Measurements from ENCODE around the gene SRCAP.
"Not testable (repeated sequence)": the region's sequence is repeated elsewhere in the genome, so short reads cannot be mapped to it uniquely, and the experiment has no call there.

SRCAP gene

DNA sequence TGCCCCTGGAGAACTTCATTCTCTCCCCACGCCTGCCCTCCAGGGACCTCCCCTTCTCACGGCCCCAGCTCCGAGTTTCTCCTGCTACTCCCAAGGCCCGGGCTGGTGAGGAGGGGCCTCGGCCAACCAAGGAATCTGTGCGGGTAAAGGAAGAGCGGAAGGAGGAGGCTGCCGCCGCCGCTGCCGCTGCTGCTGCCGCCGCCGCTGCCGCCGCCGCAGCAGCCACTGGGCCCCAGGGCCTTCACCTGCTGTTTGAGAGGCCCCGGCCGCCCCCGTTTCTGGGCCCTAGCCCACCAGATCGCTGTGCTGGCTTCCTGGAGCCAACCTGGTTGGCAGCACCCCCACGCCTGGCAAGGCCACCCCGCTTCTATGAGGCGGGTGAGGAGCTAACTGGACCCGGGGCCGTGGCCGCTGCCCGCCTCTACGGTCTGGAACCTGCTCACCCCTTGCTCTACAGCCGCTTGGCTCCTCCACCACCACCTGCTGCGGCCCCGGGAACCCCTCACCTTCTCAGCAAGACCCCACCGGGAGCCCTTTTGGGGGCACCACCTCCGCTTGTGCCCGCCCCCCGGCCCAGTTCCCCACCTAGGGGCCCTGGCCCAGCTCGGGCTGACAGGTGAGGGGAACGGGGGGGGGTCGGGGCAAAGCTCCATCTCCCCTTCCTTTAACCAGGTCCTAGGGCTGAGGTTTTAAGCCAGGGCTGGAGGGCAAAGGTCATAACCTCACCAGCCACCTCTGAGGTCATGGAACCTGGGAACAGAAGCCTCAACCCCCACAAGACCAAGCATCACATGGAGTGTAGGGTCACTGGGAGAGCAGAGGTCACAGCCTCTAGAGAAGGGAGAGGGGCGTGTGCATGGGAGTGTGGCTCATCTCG is 29.7 kb upstream of the SRCAP start:
- DNase-seq: no peak

DNA sequence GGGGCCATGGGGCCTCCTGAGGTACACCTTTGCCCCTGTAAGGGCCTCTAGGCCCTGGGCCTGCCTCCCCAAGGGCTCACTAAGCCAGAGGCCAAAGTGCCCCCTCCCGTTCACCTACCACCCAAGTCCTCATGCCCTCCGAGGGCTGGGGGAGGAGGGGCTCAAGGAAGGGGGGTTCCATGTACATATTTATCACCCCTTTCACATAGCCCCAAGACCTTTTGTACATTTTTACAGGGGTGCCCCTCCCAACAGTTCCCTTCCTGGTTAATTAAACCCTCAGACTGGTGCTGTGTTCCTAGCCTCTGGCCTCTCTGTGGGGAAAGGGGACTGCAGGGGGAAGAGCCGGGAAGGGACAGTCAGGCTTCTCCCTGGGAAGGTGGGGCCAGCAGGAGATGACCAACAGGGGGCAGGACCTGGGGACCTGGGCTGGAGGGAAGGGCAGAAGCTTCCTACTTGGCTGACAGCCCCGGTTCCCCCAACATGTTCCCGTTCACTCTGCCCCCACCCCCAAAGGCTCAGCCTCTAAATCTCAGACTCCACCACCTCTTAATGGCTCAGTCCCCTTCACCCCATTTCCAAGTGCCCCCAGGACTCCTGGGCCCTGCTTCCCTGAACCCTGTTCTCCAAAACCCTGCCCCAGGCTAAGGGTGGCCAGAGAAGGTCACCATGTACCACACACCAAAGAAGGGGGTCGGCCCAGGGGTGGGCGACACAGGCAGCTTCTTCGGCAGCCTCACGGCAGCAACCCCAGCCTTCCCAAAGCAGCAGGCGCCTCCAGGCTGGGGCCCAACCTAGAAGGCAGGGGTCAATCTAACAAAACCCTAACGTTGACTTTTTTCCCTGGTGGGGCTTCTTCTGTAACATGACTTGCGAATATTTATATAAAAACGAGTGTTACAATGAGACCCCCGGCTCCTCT is 28.8 kb upstream of the SRCAP start:
- TF ChIP-seq GATA1 (IDR thresholded peaks at IDR 0.05; ENCODE audit: low read depth, low read length) (no peak), POLR2A (IDR thresholded peaks at IDR 0.05; ENCODE audit: low read length) (no peak)
- DNase-seq: no peak

More for the DNA sequence above, 29.7 kb upstream of the SRCAP start:
- TF ChIP-seq POLR2A (IDR thresholded peaks at IDR 0.05; ENCODE audit: low read length) (no peak), GATA1 (IDR thresholded peaks at IDR 0.05; ENCODE audit: low read depth, low read length) (no peak)

DNA sequence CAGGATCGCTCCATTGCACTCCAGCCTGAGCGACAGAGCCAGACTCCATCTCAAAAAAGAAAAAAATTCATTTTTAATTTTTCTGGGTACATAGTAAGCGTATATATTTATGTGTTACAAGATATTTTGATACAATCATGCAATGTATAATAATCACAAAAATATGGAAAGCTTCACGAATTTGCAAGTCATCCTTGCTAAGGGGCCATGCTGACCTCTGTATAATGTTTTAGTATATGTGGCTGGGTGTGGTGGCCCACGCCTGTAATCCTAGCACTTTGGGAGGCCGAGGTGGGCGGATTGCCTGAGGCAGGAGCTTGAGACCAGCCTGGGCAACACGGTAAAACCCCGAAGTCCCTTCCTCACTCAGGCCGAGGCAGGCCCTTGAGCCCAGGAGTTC is 23.8 kb upstream of the SRCAP start:
- TF ChIP-seq POLR2A (IDR thresholded peaks at IDR 0.05; ENCODE audit: low read length): no peak
- TF ChIP-seq GATA1 (IDR thresholded peaks at IDR 0.05; ENCODE audit: low read depth, low read length): no peak
- no peak for DNase-seq

DNA sequence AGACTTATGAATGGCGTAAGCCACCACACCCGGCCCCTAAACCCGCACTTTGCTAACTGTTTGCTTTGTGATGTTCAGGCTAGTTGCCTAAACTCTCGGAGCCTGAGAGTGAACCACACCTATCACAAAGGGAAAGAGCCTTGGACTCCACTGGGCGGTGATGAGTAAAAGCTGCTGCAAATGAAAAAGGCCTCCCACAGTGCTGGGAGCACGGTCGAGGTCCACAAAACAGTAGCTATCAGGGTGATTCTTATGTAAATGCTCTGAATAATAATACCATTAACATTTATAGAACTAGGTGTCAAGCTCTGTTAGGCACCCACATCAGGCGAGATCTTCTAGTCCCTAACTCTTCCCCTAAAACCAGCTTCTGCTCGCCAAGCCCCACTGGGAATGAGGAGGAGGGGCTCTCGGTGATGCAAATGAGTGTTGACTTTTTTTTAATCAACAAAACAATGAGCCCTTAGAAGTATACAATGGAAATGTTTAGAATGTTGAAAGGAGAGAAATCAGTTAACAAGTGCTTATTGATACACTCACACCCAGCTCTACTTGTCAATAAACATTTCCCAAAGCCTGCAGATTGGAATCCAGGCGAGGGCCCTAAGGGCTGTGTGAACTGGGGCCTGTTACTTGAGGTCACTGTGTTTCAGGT is 20.9 kb upstream of the SRCAP start:
- TF ChIP-seq POLR2A (IDR thresholded peaks at IDR 0.05; ENCODE audit: low read length) (no peak), GATA1 (IDR thresholded peaks at IDR 0.05; ENCODE audit: low read depth, low read length) (no peak)
- no peak for DNase-seq

DNA sequence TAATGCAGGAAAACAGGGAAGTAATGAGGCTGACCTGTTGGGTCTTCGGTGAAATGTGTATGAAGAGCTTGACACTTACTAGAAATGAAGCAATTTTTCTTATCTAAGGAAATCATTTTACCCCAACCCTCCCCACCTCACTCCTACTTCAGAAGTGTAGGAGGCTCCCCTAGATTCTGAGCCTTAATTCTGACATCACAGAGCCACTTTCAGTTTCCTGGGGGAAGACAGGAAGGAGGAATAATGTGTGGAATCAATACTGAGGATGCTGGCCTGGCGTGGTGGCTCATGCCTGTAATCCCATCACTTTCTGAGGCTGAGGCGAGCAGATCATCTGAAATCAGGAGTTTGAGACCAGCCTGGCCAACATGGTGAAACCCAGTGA is 20.4 kb upstream of the SRCAP start:
- no peak for DNase-seq
- TF ChIP-seq POLR2A (IDR thresholded peaks at IDR 0.05; ENCODE audit: low read length): no peak
- no peak for TF ChIP-seq GATA1 (IDR thresholded peaks at IDR 0.05; ENCODE audit: low read depth, low read length)

DNA sequence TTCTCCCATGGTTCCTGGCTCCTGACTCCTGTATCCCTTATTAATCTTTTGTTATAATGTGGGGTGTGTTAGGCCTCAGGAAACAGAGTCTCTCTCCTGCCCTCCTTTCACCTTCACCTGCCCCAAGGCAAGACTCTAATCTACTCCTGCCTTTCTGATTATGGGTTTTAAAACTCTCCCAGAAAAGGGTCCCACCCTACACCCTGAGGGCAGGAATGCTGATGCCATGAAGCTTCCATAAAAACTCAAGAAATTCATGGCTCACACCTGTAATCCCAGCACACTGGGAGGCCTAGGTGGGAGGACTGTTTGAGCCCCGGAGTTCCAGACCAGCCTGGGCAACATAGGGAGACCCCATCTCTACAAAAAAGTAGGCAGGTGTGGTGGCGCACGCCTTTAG is 18.6 kb upstream of the SRCAP start:
- DNase-seq: no peak
- no peak for TF ChIP-seq GATA1 (IDR thresholded peaks at IDR 0.05; ENCODE audit: low read depth, low read length)
- no peak for TF ChIP-seq POLR2A (IDR thresholded peaks at IDR 0.05; ENCODE audit: low read length)

DNA sequence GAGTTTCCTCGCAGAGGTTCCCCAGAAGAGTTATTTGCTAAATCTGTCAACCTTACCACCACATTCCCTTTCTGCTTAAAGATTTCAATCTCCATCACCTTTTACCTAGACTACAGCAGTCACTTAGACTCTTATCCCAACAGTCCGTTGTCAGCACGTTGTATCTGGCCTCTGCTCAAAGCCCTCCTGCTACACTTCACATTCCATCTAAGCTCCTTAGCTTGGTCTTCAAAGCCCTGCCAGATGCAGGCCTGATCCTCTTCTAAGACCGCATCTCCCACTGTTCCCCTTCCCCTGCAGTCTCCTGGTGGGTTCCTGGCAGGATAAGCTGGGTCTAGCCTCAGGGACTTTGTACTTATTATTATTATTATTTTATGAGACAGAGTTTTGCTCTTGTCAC is 10.3 kb upstream of the SRCAP start:
- no peak for TF ChIP-seq POLR2A (IDR thresholded peaks at IDR 0.05; ENCODE audit: low read length)
- no peak for TF ChIP-seq GATA1 (IDR thresholded peaks at IDR 0.05; ENCODE audit: low read depth, low read length)
- no peak for DNase-seq

DNA sequence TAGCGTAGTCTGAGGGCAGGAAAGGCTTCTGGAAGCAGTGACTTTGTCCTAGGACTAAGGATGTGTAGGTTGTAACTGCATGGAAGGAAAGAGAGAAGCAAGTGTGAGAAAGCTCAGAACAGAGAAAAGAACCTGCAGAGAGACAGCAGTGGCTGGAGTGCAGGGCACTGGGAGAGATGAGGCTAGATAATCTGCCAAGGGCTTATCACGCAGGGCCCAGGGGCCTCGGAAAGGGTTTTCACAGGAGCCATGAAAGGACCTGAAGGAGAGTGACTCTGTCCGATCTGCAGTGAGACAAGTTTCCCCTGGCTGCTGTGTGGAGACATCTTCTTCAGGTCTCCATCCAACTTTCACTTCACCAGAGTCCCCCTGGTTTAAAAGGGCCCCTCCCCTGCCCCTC is 7.1 kb upstream of the SRCAP start:
- DNase-seq: peak; percentile 75 to 84
- TF ChIP-seq GATA1 (IDR thresholded peaks at IDR 0.05; ENCODE audit: low read depth, low read length): no peak
- TF ChIP-seq POLR2A (IDR thresholded peaks at IDR 0.05; ENCODE audit: low read length): no peak

DNA sequence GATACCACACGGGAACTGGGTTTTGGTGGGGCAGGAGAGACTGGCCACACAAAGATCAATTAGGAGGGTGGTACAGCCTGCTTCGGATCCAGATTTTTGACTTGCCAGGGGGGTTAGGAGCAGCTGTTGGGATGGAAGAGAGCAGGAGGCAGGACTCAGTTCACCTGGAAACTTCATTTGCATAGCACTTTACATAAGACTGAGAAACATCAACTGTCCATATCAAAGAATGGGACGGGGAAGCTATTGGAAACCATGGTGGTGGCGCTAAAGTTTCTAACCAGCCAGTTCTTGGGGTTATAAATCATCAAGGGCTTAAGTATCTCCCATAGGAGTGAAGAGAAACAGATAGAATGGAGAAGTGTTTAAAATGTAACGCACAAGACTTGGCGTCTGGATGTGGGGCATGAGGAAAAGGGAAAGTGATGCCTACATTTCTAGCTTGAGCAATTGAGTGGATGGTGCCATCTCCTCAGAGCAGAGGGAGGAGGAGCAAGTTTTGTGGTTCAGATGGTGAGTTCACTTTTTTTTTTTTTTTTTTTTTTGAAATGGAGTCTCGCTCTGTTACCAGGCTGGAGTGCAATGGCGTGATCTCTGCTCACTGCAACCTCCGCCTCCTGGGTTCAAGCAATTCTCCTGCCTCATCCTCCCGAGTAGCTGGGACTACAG is 6.4 kb upstream of the SRCAP start:
- no peak for DNase-seq
- TF ChIP-seq GATA1 (IDR thresholded peaks at IDR 0.05; ENCODE audit: low read depth, low read length) (no peak), POLR2A (IDR thresholded peaks at IDR 0.05; ENCODE audit: low read length) (no peak)

DNA sequence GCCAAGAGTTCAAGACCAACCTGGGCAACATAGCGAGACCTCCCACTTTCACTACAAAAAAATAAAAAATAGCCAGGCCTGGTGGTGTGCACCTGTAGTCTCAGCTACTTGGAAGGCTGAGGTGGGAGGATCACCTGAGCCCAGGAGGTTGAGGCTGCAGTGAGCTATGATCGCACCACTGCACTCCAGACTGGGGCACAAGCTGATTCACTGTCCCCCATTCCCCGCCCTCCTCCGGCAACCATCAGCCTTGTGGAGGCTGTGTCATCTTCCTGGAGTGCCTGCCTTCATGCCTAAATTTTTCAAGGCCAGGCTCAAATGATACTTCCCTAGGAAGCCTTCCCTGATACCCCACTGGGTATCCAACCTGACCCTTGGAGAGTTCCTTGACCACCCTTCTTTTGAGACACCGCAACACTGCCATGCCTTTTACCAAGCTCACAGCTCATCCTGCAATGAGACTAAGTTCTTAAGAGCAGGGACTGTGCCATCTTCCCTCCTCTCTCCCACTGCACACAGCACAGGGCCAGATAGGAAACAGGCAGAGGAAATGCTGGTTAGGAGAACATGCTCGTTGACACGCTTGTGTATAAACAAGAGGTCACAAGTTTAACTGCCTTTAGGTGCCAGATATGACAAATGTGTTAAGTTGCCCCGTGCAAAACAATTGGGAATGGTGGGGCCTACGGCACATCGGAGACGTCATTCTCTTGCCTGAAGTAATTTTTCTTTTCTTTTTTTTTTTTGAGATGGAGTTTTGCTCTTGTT is 3.9 kb upstream of the SRCAP start:
- TF ChIP-seq POLR2A (IDR thresholded peaks at IDR 0.05; ENCODE audit: low read length) (no peak), GATA1 (IDR thresholded peaks at IDR 0.05; ENCODE audit: low read depth, low read length) (no peak)
- no peak for DNase-seq

DNA sequence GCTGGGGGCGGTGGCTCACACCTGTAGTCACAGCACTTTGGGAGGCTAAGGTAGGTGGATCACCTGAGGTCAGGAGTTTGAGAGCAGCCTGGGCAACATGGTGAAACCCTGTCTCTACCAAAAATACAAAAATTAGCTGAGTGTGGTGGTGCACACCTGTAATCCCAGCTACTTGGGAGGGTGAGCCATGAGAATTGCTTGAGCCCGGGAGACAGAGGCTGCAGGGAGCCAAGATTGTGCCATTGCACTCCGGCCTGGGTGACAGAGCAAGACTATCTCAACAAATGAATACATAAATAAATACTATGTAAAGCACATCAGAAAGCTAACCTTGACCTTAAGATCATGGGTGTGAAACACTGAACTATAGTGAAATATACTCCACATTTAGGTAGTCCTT is 2.3 kb upstream of the SRCAP start:
- DNase-seq: not testable (repeated sequence)

DNA sequence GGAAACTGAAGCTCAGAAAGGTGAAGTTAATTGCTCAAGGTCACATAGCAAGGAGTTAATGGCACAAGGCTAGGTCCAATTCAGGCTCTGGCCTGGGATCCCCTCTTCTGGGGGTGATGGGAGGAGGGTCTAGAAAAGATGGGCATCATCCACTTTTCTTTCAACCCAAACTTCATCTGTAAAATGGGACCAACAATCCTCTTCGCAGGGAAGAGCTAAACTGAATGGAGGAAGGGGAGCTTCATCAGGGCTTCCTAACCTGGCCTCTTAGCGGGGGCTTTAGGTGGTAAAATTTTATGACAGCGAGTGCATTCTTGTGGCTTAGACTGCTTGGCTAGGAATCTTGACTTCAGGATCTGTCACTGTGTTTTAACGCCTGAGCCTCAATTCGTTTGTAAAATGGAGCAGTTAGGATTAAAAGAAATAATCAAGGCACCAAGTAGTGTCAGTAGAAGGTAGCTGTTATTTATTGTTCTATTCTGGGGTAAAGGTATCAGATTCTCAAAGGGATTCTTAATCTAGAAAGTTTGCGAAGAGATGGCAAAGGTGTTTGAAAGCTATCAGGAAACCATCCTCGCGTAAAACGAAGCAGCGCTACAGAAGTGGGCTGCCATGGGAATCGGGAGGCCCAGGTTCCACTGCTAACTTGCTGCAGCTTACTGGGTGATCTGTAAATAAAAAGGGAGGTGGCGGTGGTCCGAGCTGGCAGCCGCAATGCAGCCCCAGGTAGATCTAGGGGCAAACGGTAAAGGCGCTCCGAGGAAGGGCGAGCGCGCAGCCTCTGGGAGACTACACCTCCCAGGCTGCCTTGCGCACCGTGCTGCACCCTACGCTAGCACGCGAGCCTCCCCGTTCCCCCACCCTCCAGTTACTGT is 1.5 kb upstream of the SRCAP start:
- no peak for TF ChIP-seq POLR2A (IDR thresholded peaks at IDR 0.05; ENCODE audit: low read length)
- TF ChIP-seq GATA1 (IDR thresholded peaks at IDR 0.05; ENCODE audit: low read depth, low read length): no peak
- no peak for DNase-seq

Data from erythroblast (primary cell).